NT2/D1 (cell line): ENCODE data around the gene AKR1D1.

Source experiments
- SUZ12 ChIP-seq: IDR thresholded peaks from 2 replicates; pipeline ENCODE4 v1.6.1; 2011; ENCODE audit not compliant: insufficient read length, insufficient read depth; ENCODE audit errors: extremely low read depth
- YY1 ChIP-seq: IDR thresholded peaks from 2 replicates; pipeline ENCODE4 v1.6.1; 2011; ENCODE audit not compliant: insufficient read length, insufficient read depth
- ZNF274 ChIP-seq: IDR thresholded peaks from 2 replicates; pipeline ENCODE4 v1.6.1; 2011; ENCODE audit warnings: mild to moderate bottlenecking, low read depth, low read length

GRCh38 chr7:138164804-138165203 lies 88.5 kb downstream of the AKR1D1 start:
- no peak for TF ChIP-seq SUZ12
- no peak for TF ChIP-seq ZNF274
- TF ChIP-seq YY1: no peak
